M059J (cell line): ENCODE measurements around the gene NUP42. TPM values are rescaled to one million over a fixed set of nuclear protein-coding genes. Genes with fewer than 3 reads are reported as not detected.
A peak's percentile ranks its signal among the peaks of the same experiment; 100 is the strongest.
"Not testable (repeated sequence)": the region's sequence is repeated elsewhere in the genome, so short reads cannot be mapped to it uniquely, and the experiment has no call there.

Experiments used
- DNase-seq: peaks from one replicate; pipeline ENCODE4 v3.0.0-alpha.2; 2012; ENCODE audit warnings: low read depth
- total RNA-seq: library from RNA; depleted of rRNA; stranded (reverse); fragments of >200 nt; shearing (Covaris generic); gene quantifications from 2 replicates; pipeline ENCODE4 v1.2.3, GENCODE V29; 2014

NUP42 gene
- total RNA-seq, 1 experiment from 2014 or later, result 38.5 TPM

DNA sequence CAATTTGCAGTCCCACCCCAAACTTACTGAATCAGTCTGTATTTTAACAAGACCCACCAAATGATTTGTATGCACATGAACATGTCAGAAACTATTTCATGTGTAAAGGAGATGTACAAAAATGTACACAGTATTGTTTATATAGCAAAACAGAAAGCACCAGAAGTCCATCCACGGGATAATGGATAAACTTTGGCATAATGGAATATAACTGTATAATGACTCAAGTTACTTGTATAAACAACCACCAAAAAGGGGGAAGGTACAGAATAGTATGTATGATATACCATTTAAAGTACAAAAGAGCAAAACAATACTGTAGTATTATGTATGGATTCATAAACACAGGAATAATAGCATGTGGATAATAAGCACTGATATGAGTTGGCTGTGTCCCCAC is 22.4 kb downstream of the NUP42 start:
- no peak for DNase-seq

GRCh38 chr7:23205577-23205908 is 23.7 kb downstream of the NUP42 start:
- no peak for DNase-seq

DNA sequence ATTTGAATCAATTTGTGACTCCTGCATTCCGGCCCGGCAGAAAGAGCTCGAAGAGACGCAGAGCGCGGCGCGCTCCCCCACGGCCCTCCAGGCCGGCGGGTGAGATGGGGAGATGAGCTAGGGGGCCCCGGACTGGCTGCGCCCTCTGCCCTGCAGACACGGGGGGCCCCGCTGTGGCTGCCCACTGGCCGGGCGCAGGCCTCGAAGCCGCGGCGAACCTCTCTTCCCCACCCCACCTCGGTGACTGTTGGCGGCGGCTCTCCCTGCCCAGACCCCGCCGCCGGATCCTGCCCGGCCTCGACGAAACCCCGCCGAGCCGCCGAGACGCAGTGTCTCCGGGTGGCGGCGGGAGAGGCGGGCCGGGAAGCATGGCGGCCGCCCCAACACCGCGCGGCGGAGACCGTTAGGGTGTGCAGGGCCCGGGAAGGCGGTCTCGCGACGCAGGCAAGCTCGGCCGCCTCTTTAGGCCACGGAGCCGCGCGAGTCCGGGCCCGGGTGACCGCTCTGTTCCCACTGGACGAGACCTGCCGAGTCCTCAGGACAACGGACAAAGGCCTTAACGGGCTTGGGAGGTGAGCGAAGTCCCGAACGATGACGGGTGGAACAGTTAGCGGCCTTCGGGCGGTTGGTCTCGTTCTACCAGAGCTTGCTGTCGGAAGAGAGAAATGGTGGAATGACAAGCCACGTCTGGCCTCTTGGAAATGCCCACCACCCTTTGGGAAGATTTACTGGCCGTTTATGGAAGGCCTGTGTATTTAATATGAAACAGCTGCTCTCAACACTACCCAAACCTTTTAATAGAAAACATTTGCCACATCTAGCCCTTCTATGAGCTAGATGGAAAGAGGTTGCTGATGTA is 24.3 kb downstream of the NUP42 start:
- no peak for DNase-seq

DNA sequence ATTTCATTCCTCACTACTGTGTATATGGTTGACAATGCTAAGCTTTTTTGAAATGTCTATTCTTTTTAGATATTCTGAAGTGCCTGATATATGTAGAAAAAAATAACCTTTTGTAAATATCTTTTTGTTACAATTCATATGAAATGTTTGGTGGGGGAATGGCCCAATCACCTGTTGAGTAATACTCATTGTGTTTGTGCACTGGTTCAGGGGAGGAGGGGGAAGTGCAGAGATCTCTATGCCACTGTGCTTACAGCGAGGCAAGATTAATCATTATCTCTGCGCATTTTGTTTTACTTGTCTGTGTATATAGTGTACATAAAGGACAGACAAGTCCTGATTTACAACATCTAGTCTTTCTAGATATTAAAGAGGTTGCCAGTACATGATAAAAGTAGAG is 25.2 kb downstream of the NUP42 start:
- no peak for DNase-seq

- DNase-seq, result no peak
These were observed 26.0 kb downstream of the NUP42 start for GRCh38 chr7:23207884-23208283.

DNA sequence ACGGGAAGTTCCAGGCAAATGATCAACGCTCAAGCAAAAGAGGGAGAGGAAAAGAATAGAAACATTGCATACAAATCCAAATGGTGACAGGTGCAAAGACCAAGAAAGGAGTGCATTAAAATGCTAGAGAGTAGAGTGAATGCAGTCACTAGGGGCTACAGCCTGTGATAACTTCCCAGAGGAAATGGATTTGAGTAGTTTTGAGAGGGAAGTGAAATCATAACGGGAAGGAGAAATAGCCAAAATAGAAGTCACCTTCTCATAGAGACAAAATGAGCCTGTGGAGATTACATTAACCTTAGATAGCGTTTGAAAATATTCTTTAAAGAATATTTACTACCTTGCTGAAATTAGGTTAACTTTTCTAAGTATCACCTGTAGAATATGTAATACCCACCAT is 26.5 kb downstream of the NUP42 start:
- DNase-seq, result no peak

DNA sequence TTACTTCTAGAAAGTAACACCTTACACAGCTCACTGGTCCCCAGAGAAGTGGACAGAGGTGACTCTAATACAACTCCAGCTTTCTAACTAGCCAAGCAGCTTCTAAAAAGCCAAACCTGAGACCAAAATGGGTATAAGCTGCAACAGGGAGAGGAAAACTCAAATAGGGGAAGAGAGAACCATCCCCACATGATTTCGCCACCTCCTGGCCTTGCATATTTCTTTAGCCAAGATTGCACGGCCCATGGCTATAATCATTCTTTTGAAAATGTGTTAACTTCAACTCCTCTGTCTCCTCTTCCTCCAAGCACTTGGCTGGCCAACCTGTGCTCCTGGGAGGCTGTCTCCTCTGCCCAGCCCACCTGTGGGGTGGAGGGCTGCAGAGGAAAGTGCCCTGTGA is 28.7 kb downstream of the NUP42 start:
- no peak for DNase-seq

DNA sequence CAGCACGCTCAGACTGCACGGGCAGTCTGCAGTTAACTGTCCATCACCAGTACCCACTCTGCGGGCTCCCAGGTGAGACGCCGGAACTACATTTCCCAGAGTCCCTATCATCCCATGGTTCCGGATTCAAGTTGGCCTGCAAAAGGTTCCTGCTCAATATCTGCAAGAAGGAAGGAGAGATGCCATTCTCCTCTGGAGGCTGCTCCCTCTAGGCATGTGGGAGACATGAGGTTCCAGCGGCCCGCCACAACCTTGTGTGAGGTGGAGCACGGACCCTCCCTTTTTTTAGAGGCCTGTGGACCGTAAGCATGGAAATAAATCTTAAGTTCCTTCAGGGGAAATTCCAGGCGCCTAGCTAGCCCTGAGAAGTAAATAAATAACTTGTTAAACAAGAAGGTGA is 29.7 kb downstream of the NUP42 start:
- no peak for DNase-seq

DNA sequence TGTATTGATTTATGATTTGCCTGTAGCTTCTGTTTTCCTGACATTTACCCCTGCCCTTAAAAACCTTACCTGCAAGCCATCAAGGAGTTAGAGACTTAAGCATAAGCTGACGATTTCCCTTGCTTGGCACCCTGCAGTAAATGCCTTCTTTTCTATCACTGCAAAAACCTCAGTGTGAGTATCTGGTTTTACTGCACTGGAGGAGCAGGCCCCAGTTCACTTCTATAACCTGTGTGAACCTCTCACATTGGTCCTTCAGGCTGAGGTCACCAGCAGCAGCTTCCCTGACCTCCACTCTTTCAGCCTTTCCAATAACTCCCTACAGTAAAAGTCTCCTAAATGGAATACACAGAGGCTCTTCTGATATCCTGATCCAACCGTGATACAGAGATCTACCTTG is 30.5 kb downstream of the NUP42 start:
- DNase-seq, result no peak

DNA sequence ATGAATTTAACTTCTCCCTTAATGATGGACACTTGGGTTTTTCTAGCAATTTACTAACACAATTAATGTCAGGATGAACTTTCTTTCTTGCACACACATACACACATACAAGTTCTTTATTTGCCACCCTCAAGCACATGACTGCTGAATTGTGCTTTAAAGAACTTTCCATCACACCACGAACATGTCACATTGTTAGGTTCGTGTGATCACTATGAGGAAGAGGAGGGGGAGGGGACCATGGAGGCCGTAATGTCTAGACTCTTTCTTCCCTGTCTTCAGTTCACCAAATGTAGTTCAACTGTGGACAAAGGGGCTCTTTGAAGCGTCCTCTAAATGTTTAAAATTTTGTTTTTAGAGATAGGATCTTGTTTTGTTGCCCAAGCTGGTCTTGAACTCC is 31.0 kb downstream of the NUP42 start:
- no peak for DNase-seq

DNA sequence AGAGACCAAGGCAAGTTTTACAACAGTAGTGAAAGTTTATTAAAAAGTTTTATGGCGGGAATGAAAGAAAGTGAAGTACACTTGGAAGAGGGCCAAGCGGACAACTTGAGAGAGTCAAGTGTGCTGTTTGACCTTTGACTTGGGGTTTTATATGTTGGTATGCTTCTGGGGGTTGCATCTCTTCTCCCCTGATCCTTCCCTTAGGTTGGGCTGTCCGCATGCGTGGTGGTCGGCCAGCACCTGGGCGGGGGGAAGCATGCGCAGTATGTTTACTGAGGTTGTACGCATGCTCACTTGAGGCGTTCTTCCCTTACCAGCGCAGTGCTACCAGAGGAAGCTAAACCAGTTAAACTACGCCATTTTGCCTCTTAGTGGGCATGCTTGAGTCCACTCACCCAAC is 31.9 kb downstream of the NUP42 start:
- no peak for DNase-seq

DNA sequence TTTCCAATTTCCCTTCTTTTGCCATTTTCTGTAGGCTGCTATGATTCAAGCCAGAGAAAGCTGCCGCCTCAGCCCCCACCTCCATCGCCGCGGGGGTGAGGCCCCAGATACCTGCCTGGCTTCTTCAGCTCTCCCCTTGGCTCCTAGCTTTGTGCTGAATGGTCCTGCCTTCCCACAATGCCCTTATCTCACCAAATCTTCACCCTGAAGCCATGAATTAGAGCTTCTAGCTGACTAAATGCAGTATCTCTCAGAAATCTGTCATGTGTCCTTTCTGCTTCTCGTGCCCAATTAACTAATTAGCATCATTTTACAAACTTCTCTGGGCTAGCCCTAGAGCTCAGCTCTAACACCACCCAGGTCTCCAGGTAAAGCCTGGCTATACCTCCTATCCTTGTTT is 32.6 kb downstream of the NUP42 start:
- no peak for DNase-seq

DNA sequence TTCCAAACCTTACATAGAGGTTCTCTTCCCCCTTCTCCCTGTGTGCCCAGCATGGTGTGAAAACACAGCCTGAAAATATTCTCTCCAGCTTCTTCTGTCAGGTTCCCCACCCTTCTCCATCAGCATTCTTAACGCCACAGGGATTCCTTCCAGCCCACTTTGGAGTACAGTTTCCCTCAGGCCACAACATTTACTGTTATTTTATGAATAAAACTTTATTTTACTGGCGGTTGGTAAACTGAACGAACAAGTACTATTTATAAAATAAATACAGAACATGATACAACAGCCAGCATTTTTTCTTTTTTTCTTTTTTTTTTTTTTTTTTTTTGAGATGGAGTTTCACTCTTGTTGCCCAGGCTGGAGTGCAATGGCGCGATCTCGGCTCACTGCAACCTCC is 33.1 kb downstream of the NUP42 start:
- DNase-seq, result no peak

GRCh38 chr7:23216021-23216420 is 34.2 kb downstream of the NUP42 start:
- no peak for DNase-seq

GRCh38 chr7:23218196-23218595 is 36.3 kb downstream of the NUP42 start:
- DNase-seq, result no peak

DNA sequence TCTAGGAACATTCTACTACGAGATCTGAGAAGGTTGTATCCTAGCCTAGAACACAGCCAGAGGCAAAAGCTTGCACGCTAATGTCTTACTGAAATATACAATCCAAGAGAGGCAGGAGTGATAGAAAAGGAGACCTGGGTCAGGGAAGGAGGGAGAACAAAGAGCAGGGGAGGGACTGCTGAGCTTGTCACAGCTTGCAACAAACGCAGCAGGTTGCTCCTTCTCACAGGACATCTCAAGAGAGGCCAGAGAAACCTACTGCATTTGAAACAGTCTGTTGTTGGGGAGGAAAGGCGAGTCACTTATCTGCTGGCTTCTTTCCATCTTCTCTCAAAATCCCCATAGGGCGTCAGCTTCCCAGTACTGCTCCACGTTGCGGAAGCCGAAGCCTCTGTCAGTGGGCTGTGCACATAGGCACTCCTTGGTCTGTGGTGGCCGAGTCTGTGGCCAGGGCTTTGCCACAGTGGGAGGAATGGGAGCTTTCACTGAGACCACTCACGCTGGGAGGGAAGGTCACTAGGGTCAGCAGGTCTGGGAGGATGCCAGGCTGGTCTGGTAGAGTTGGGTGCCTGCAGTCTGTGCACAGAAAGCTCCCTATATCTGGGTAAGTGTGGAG is 39.0 kb downstream of the NUP42 start:
- DNase-seq, result peak; percentile 12

DNA sequence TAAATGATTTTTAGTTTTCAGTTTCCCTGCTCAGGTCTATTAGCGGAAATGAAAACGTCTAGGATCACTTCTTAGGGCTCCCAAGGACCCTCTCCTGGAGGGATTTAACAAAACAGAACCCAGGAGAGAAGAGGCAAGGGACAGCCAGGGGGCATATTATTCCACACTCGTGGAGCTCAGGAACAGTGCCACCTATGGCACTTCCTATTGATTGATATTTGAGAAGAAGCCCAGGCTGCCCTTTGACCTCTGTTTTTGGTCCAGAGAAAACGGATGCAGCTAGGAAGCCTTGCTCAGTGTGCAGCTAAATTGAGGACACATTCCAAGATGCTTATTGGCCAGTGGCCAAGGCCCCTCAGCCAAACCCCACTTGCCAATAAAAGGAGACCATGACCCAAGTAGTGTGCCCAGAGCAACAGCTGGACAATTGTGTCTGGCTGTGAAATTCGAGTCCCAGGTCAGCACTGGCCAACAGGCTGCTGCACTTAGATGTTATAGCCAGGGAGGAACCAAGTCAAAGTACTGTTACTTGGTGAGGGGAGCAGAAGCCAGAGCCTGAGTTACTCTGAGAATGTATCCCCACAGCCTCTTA is 40.7 kb downstream of the NUP42 start:
- DNase-seq, result no peak

DNA sequence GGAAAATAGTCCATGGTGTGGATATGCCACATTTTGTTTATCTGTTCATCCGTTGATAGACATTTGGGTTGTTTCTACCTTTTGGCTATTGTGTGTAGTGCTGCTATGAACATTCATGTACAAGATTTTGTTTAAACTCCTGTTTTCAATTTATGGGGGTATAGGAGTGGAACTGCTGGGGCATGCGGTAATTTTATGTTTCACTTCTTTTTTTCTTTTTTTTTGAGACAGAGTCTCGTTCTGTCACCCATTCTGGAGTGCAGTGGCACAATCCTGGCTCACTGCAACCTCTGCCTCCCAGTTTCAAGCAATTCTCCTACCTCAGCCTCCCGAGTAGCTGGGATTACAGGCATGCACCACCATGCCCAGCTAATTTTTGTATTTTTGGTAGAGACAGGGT is 42.5 kb downstream of the NUP42 start:
- DNase-seq, result not testable (repeated sequence)

DNA sequence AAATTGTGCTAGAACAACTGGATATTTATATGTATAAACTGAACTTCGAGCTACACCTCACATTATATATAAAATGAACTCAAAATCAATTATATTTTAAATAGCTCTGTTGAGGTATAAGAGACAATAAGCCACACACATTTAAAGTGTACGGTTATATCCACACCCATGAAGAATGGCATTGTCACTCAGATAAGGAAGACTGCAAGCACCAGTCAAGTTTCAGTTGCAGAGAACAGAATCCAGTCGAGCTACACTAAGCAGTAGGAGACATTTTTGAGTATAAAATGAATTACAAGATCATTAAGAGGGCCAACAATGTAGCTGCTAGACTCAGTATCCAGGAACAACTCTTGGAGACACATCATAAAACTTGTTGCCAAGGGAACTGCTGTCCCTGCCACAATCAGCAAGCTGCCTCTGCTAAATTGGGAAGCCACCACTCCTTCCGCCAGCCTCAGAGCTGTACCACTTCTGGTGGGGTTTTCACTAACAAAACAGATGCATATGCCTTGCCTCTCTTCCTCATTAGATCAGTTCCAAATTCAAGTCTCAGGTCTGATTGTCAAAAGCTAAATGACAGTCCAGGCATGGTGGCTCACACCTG is 45.1 kb downstream of the NUP42 start:
- no peak for DNase-seq

DNA sequence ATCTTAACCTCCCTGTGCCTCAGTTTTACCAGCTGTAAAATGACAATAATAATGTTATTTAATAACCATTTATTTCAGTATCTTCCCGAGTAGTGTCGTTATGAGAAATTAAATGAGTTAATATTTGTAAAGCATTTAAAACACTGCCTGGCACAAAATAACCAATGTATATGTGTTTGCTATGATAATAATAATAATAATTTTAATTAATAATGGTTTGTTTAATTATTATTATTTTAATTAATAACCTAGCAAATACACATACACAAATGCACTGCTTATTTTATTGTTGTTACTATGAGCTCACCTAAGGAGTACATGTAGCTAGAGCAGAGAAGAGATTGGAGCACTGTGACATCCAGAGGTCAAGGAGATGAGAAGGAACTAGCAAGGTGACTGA is 46.6 kb downstream of the NUP42 start:
- DNase-seq, result no peak

GRCh38 chr7:23230641-23231101 is 48.8 kb downstream of the NUP42 start:
- no peak for DNase-seq

- DNase-seq, result no peak
These were observed 51.1 kb downstream of the NUP42 start for GRCh38 chr7:23232966-23233365.
